HCT116 (cell line): ENCODE data around the gene ST14. TPM values are rescaled to one million over a fixed set of nuclear protein-coding genes. Genes with fewer than 3 reads are reported as not detected.

Source experiments
- ATAC-seq: fragments of 200-7000 bp; cut with Tn5 transposase; 2 replicates; pipeline ENCODE4 v1.9.1; 2020; ENCODE audit warnings: mild to moderate bottlenecking, moderate library complexity
- BruUV-seq: library from RNA; stranded (reverse); fragments of 400-500 nt; replicated peaks from 2 replicates; lab custom pipeline; 2021; lab: Mats Ljungman, UMichigan
- CTCF ChIA-PET: fragments of 300-600 bp; sonication (Branson Sonifier 250); formaldehyde crosslinking; loops from one replicate; lab custom pipeline; 2021; ENCODE audit warnings: antibody characterized with exemption; lab: Charles Lee
- POLR2A ChIA-PET: fragments of 300-600, 350-600 bp; sonication (Branson Sonifier 250); formaldehyde crosslinking; loops from one replicate; lab custom pipeline; 2021; ENCODE audit warnings: antibody characterized with exemption; lab: Charles Lee
- RAD21 ChIA-PET, 2 experiments: fragments of 300-600 bp; sonication (Branson Sonifier 250); formaldehyde crosslinking; loops; one replicate each; lab custom pipeline; 2023; ENCODE audit warnings: low total read pairs in 2 of 2; ENCODE audit not compliant: uncharacterized antibody in 2 of 2, unreplicated experiment in 2 of 2, low non-redundant PET in 1 of 2; lab: Charles Lee
- DNase-seq: peaks from one replicate; pipeline ENCODE4 v3.0.0-alpha.2; 2010; ENCODE audit warnings: low read depth, low spot score
- H2AFZ ChIP-seq: fragments of 200-600 bp; shearing (Covaris generic), sonication (generic); 2 replicates; pipeline ENCODE4 v1.6.1; 2017; ENCODE audit warnings: low read depth, mixed run types, mixed read lengths, antibody characterized with exemption, low read length; ENCODE audit not compliant: poor library complexity, severe bottlenecking
- H3K27ac ChIP-seq: 2 replicates; pipeline ENCODE4 v1.5.1; 2012; ENCODE audit warnings: low read depth, low read length
- H3K27me3 ChIP-seq: fragments of 200-600 bp; sonication (generic); 2 replicates; pipeline ENCODE4 v1.6.1; 2016; ENCODE audit warnings: mixed run types, low read length, mixed read lengths; ENCODE audit not compliant: insufficient read depth
- H3K36me3 ChIP-seq, 2 experiments: fragments of 200-500 bp in 1 of 2; fragments of 200-600 bp in 1 of 2; sonication (Bioruptor generic) in 1 of 2; sonication (generic) in 1 of 2; 2 replicates each; pipeline versions ENCODE4 v1.5.1 to v1.6.1; 2014 to 2016; ENCODE audit warnings: low read length in 2 of 2, inconsistent platforms in 1 of 2, mixed read lengths in 1 of 2, mixed run types in 1 of 2; ENCODE audit not compliant: insufficient read depth in 2 of 2, control insufficient read depth in 1 of 2
- H3K4me1 ChIP-seq, 2 experiments: fragments of 200-600 bp in 1 of 2; sonication (generic) in 1 of 2; 2 replicates each; pipeline versions ENCODE4 v1.5.1 to v1.6.1; 2012 to 2017; ENCODE audit warnings: low read length in 2 of 2, inconsistent platforms in 1 of 2, mild to moderate bottlenecking in 1 of 2, mixed read lengths in 1 of 2, mixed run types in 1 of 2, moderate library complexity in 1 of 2; ENCODE audit not compliant: insufficient read depth in 2 of 2, control insufficient read depth in 1 of 2
- H3K4me2 ChIP-seq: fragments of 200-600 bp; sonication (generic); 2 replicates; pipeline ENCODE4 v1.6.1; 2017; ENCODE audit warnings: mixed run types, low read length, mixed read lengths
- H3K4me3 ChIP-seq, 2 experiments: fragments of 200-600 bp in 1 of 2; sonication (generic) in 1 of 2; replicated peaks in 1 of 2; 2 replicates each; pipeline ENCODE4 v1.5.1; 2011 to 2016; ENCODE audit warnings: low read length in 2 of 2, control low read depth in 1 of 2, low read depth in 1 of 2, mild to moderate bottlenecking in 1 of 2, mixed read lengths in 1 of 2, mixed run types in 1 of 2
- H3K79me2 ChIP-seq: fragments of 200-600 bp; sonication (generic); 2 replicates; pipeline ENCODE4 v1.6.1; 2017; ENCODE audit warnings: mild to moderate bottlenecking, mixed run types, low read length, moderate library complexity, mixed read lengths; ENCODE audit not compliant: insufficient read depth
- H3K9ac ChIP-seq: fragments of 200-600 bp; sonication (generic); 2 replicates; pipeline ENCODE4 v1.6.1; 2016; ENCODE audit warnings: low read length, mixed read lengths
- H3K9me2 ChIP-seq: fragments of 200-600 bp; sonication (generic), shearing (Covaris generic); 2 replicates; pipeline ENCODE4 v1.6.1; 2017; ENCODE audit warnings: mixed run types, mild to moderate bottlenecking, moderate library complexity; ENCODE audit not compliant: insufficient read depth
- H3K9me3 ChIP-seq, 2 experiments: fragments of 200-500 bp in 1 of 2; fragments of 200-600 bp in 1 of 2; sonication (Bioruptor generic) in 1 of 2; sonication (generic) in 1 of 2; 2 replicates each; pipeline ENCODE4 v1.6.1; 2014 to 2017; ENCODE audit warnings: low read length in 2 of 2, mixed read lengths in 2 of 2, inconsistent platforms in 1 of 2, low read depth in 1 of 2, mild to moderate bottlenecking in 1 of 2, mixed run types in 1 of 2, moderate library complexity in 1 of 2; ENCODE audit not compliant: control insufficient read depth in 1 of 2, insufficient read depth in 1 of 2
- H4K20me1 ChIP-seq: fragments of 200-600 bp; sonication (generic), shearing (Covaris generic); 2 replicates; pipeline ENCODE4 v1.6.1; 2017; ENCODE audit warnings: mixed run types, mild to moderate bottlenecking, moderate library complexity; ENCODE audit not compliant: insufficient read depth
- ATF3 ChIP-seq: IDR thresholded peaks from 2 replicates; pipeline ENCODE4 v1.6.1; 2012
- CBX3 ChIP-seq: IDR thresholded peaks from 2 replicates; pipeline ENCODE4 v1.6.1; 2012; ENCODE audit warnings: low read depth
- CEBPB ChIP-seq: IDR thresholded peaks from 2 replicates; pipeline ENCODE4 v1.6.1; 2012; ENCODE audit warnings: low read depth
- CTCF ChIP-seq, 3 experiments: fragments of 200-600 bp in 1 of 3; sonication (generic) in 1 of 3; IDR thresholded peaks in 2 of 3; conservative IDR thresholded peaks in 1 of 3; 2 replicates each; pipeline ENCODE4 v1.5.1; 2012 to 2017; ENCODE audit warnings: low read depth in 2 of 3, low read length in 2 of 3, antibody characterized with exemption in 1 of 3, borderline replicate concordance in 1 of 3, control low read depth in 1 of 3, mild to moderate bottlenecking in 1 of 3, mixed read lengths in 1 of 3, mixed run types in 1 of 3, moderate library complexity in 1 of 3; ENCODE audit not compliant: insufficient read depth in 1 of 3
- EGR1 ChIP-seq: IDR thresholded peaks from 2 replicates; pipeline ENCODE4 v1.6.1; 2012; ENCODE audit warnings: low read depth
- ELF1 ChIP-seq: IDR thresholded peaks from 2 replicates; pipeline ENCODE4 v1.6.1; 2012; ENCODE audit warnings: low read depth, borderline replicate concordance
- FOSL1 ChIP-seq: IDR thresholded peaks from 2 replicates; pipeline ENCODE4 v1.6.1; 2012; ENCODE audit warnings: low read depth
- JUND ChIP-seq: IDR thresholded peaks from 2 replicates; pipeline ENCODE4 v1.6.1; 2012
- POLR2A ChIP-seq: IDR thresholded peaks from 2 replicates; pipeline ENCODE4 v1.7.0; 2011; ENCODE audit warnings: borderline replicate concordance; ENCODE audit not compliant: insufficient read depth, insufficient read length; ENCODE audit errors: extremely low read depth
- POLR2AphosphoS5 ChIP-seq: IDR thresholded peaks from 2 replicates; pipeline ENCODE4 v1.6.1; 2011; ENCODE audit warnings: mild to moderate bottlenecking, low read depth, low read length, moderate library complexity
- RAD21 ChIP-seq: IDR thresholded peaks from 2 replicates; pipeline ENCODE4 v1.6.1; 2012; ENCODE audit warnings: low read depth, mild to moderate bottlenecking
- REST ChIP-seq: IDR thresholded peaks from 2 replicates; pipeline ENCODE4 v1.6.1; 2012; ENCODE audit warnings: low read depth
- SIN3A ChIP-seq: IDR thresholded peaks from 2 replicates; pipeline ENCODE4 v1.6.1; 2012; ENCODE audit warnings: low read depth
- SP1 ChIP-seq: IDR thresholded peaks from 2 replicates; pipeline ENCODE4 v1.6.1; 2012; ENCODE audit warnings: low read depth
- SRF ChIP-seq: IDR thresholded peaks from 2 replicates; pipeline ENCODE4 v1.6.1; 2012; ENCODE audit warnings: low read depth
- TCF7L2 ChIP-seq: IDR thresholded peaks from 2 replicates; pipeline ENCODE4 v1.7.0; 2011; ENCODE audit warnings: borderline replicate concordance, inconsistent platforms; ENCODE audit not compliant: insufficient read depth, insufficient read length; ENCODE audit errors: extremely low read depth
- intact Hi-C: fragments of 100-400 bp; cut with micrococcal nuclease; formaldehyde crosslinking; loops from 2 replicates; pipeline ENCODE4 v1.10.0; 2022
- total RNA-seq: library from RNA; stranded (reverse); gene quantifications from one replicate; pipeline ENCODE4 v1.2.1, GENCODE V29; 2021; ENCODE audit not compliant: unreplicated experiment
- TF ChIP-seq, protein P1 (sequence below): IDR thresholded peaks from 2 replicates; pipeline ENCODE4 v1.6.1; 2011; ENCODE audit warnings: mild to moderate bottlenecking, low read length, moderate library complexity; ENCODE audit not compliant: insufficient replicate concordance; ENCODE audit errors: extremely low read depth

The ST14 gene
- total RNA-seq, 1 experiment from 2014 or later, result 107 TPM

GRCh38 chr11:130179396-130180306, 20.1 kb downstream of the ST14 start:
- intact Hi-C loops, result no loop called here
- DNase-seq, result no peak
- Histone ChIP-seq H3K9me2 (no peaks in the 10 kb centered on the region), H3K4me3 (no peak overlapping the region), H4K20me1 (peaks cover 6% of the 10 kb centered on the region; the same call in 1 of the 2 replicates), H3K79me2 (peaks cover 79% of the 10 kb centered on the region), H3K9ac (no peak overlapping the region), H3K4me1 (peaks cover 16 to 39% of the 10 kb centered on the region in 2 experiments), H3K36me3 (no peaks in the 10 kb centered on the region), H3K9me3 (no peaks in the 10 kb centered on the region), H3K27me3 (no peaks in the 10 kb centered on the region), H2AFZ (no peak overlapping the region), H3K4me2 (no peak overlapping the region), H3K27ac (no peak overlapping the region)
- no peak for ATAC-seq
- no TSS peak for BruUV-seq
- POLR2A ChIA-PET, result no interaction called here
- RAD21 ChIA-PET, result no interaction called here
- CTCF ChIA-PET, result no interaction called here
- no peak for TF ChIP-seq CEBPB
- TF ChIP-seq, protein P1, sequence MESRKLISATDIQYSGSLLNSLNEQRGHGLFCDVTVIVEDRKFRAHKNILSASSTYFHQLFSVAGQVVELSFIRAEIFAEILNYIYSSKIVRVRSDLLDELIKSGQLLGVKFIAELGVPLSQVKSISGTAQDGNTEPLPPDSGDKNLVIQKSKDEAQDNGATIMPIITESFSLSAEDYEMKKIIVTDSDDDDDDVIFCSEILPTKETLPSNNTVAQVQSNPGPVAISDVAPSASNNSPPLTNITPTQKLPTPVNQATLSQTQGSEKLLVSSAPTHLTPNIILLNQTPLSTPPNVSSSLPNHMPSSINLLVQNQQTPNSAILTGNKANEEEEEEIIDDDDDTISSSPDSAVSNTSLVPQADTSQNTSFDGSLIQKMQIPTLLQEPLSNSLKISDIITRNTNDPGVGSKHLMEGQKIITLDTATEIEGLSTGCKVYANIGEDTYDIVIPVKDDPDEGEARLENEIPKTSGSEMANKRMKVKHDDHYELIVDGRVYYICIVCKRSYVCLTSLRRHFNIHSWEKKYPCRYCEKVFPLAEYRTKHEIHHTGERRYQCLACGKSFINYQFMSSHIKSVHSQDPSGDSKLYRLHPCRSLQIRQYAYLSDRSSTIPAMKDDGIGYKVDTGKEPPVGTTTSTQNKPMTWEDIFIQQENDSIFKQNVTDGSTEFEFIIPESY, result no peak
- no peak for TF ChIP-seq ATF3
- TF ChIP-seq SRF, result no peak
- TF ChIP-seq FOSL1, result no peak
- no peak for TF ChIP-seq EGR1
- no peak for TF ChIP-seq CBX3
- no peak for TF ChIP-seq TCF7L2
- no peak for TF ChIP-seq SIN3A
- no peak for TF ChIP-seq CTCF (IDR thresholded peaks at IDR 0.05 in 2 of 3, conservative IDR thresholded peaks at IDR 0.05 in 1 of 3; ENCODE audit: borderline replicate concordance in 1 of 3, insufficient read depth in 1 of 3, low read depth in 2 of 3, low read length in 2 of 3)
- TF ChIP-seq POLR2A, result no peak
- TF ChIP-seq POLR2AphosphoS5, result no peak
- no peak for TF ChIP-seq RAD21
- TF ChIP-seq JUND, result no peak
- no peak for TF ChIP-seq ELF1
- no peak for TF ChIP-seq REST
- no peak for TF ChIP-seq SP1
- TF ChIP-seq, all 23 proteins: peak for 0
